Activated CD4-positive, alpha-beta T cell treated with anti-CD3 and anti-CD28 coated beads, Interleukin-10, Interleukin-2, amounts not matched to agents 100 ng/mL and 50 ng/mL, durations not matched to agents 16 hours and 8 hours (primary cell): ENCODE results near the gene ADAMTS17.
"Not testable (repeated sequence)": the region's sequence is repeated elsewhere in the genome, so short reads cannot be mapped to it uniquely, and the experiment has no call there.

Source experiments
- DNase-seq: peaks from one replicate; pipeline ENCODE4 v3.0.0-alpha.2; 2020

The ADAMTS17 gene

DNA sequence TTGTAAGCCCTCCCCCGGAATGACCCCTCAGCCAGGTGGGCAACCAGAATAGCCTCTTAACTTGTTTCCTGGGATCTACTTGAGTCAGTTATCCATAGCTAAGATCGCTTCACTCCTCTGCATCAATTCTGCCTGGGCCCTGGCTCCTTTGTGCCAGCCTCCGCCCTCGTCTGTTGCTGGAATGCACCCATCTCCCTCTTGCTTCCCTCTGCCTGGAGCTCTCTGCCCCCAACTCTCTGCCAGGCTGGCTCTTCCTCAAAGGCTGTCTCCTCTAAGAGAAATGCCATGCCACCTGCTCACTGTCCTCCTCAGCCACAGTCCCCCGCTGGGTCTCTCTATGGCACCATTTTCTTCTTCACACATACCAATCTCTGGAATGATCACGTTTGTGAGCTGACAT, 240.8 kb downstream of the ADAMTS17 start:
- no peak for DNase-seq

DNA sequence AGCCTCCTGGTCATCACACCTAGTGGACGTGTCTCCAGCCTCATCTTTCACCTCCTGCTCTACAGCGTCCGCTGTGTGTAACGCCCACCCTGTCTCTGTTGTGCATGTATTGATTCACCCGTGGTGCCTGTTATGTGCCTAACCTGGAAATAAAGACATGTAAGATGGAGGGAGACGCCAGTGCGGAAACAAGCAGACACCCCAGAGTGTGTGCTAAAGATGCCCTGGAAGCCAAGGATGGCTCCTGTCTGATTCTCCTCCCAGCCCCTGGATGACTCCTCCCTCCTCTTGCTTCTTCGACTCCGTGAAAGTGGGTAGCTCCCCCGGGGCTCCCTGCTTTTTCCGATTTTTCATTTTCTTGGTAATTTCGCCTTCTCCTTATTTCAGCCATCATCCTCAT, 241.8 kb downstream of the ADAMTS17 start:
- DNase-seq, result no peak

- DNase-seq, result no peak
Observed at GRCh38 chr15:100098705-100099104, 243.1 kb downstream of the ADAMTS17 start.

DNA sequence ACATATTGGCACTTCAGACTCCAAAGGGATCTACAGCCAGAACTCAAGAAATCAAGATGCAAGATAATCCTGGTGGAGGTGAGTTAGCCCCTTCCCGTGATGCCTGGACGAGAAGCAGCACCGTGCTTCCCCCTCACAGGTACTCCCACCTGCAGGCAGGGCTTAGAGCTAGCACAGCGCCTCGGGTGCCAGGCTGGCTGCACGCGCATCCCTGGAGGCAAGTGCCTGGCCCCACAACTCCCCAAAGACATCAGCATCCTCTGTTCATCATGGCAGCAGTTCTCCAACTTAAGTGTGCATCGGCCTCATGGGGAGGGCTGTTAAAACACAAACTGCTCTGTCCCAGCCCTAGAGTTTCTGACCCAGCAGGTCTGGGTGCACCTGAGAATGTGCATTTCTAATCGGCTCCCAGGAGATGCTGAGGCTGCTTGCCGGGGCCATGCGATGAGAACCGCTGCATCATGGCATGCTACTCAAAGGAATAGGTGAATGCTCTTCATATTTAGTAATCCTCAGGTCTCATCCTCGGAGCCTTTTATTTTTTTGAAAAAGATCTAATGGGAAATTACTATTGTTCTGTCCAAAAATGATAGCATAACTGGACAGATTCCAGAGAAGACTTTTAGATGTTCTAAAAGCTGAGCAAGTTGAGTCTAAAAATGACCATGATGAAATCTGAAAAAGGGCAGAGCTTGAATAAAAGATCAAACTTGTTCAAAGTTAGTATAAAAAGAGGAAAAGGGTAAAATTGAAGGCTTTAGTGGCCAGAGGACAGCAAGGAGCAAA, 244.2 kb downstream of the ADAMTS17 start:
- no peak for DNase-seq

DNA sequence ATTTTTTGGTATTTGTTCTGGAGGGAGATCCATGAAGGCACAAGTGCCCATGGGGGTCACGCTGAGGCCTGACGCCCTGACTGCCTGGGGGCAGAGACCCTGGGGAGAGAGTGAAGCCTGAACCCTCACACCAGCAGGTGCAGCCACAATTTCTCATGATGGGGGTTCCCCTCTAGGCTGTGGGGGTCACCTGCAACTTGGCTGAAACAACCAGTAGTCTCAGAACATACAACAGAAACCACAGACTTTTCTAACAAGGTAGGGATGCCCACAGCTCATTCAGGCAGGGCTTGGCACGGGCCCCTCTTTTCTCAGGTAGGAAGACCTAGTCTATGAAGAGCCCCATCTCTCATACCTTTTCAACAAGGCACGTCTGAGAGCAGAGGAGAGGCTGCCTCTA, 245.1 kb downstream of the ADAMTS17 start:
- no peak for DNase-seq

- no peak for DNase-seq
Observed at GRCh38 chr15:100096248-100096600, 245.6 kb downstream of the ADAMTS17 start.

- no peak for DNase-seq
Observed at GRCh38 chr15:100095541-100096247, 246.1 kb downstream of the ADAMTS17 start.

GRCh38 chr15:100094127-100094510, 247.7 kb downstream of the ADAMTS17 start:
- DNase-seq, result no peak

DNA sequence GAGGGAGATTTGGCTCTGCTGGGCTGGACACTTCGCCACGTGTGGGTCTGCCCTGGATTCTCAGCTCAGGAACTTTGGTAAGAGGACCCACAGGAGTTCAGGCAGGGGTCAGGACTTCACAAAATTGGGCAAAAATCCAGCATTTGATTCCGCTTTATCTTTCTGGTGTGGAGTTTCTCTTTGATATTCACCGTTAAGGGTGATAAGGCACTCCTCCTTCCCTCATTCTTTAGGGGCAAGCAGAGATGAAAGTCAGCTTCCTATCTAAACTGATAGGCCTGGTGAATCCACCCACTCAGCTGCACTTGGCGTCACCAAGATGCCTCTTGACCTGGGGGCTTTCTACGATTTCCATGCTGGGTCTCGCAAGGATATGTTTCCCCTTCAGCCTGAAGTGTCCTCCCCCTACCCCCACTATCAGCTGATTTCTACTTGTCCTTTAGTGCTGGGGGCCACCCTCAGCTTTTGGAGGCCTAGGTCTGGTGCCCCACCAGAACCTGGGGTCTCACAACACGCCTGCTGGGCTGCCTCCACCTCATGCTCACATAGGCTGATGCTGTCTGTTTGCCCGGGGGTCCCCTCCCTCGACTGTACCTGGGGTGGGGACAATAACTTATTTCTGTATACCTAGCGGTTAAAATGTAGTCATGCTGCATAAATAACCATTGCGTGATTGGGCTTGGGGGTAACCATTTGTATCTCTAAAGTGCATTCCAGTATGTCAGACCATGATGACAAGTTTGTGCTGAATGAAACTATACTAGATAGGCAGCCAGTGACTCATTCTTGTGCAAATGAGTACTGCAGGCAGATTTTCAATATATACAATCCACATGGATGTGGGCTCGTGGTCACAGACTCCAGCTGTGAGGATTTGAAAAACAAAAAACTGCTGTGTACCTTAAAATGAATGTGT, 248.3 kb downstream of the ADAMTS17 start:
- no peak for DNase-seq

DNA sequence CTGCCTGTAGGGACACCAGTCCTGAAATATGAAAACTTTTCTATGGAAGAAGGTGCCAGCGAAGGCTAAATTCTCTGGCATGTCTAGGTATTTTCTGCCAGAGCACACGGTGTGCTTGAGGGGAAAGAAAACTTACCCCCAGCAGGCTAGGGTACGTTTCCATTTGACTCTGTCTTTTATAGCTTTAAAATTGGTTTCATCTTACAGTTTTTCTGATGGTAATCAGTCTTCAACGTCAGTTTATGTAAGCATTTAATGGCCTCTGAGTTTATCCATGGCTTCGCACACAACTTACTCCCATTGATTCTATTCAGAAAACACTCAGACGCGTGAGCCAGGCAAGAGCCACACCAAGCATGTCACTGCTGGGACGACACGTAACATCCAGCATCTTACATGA, 249.7 kb downstream of the ADAMTS17 start:
- DNase-seq, result no peak

- DNase-seq, result no peak
Observed at GRCh38 chr15:100090411-100090810, 251.4 kb downstream of the ADAMTS17 start.

DNA sequence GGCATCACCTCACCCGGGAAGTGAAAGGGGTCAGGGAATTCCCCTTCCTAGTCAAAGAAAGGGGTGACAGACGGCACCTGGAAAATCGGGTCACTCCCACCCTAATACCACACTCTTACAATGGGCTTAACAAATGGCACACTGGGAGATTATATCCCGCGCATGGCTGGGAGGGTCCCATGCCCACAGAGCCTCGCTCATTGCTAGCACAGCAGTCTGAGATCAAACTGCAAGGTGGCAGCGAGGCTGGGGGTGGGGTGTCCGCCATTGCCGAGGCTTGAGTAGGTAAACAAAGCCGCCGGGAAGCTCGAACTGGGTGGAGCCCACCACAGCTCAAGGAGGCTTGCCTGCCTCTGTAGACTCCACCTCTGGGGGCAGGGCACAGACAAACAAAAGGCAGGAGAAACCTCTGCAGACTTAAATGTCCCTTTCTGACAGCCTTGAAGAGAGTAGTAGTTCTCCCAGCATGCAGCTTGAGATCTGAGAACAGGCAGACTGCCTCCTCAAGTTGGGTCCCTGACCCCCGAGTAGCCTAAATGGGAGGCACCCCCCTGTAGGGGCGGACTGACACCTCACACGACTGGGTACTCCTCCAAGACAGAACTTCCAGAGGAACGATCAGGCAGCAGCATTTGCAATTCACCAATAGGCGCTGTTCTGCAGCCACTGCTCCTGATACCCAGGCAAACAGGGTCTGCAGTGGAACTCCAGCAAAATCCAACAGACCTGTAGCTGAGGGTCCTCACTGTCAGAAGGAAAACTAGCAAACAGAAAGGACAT, 257.5 kb downstream of the ADAMTS17 start:
- DNase-seq, result not testable (repeated sequence)

GRCh38 chr15:100083572-100083971, 258.2 kb downstream of the ADAMTS17 start:
- no peak for DNase-seq

DNA sequence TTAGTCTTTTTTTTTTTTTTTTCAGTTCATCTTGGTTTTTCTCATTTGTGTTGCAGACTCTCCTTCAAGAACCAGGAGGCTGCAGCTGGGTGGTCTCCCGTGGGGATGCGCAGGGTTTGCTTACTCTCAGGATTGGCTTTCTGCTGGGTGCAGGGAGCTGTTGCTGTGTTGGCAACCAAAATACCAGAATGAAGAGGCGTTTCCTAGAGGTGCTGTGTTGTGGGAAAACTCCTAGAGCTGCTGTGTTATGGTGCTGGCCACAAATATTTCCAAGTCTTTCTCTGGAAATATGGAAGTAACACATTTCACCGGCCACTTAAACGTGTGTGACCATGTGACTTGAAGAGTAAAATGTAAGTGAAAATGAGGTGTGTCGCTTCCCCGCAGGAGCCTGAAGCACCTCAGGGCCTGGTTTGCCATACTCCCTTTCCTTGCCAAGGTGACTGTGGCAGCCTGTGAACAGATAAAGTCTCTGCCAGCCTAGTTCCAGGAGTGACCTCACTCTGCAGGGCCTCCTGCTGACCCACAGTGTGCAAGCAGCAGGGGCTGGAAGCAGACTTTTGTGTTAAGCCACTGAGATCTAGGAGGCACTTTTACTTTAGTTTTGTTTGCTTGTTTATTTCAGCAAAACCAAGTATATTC, 258.9 kb downstream of the ADAMTS17 start:
- no peak for DNase-seq

DNA sequence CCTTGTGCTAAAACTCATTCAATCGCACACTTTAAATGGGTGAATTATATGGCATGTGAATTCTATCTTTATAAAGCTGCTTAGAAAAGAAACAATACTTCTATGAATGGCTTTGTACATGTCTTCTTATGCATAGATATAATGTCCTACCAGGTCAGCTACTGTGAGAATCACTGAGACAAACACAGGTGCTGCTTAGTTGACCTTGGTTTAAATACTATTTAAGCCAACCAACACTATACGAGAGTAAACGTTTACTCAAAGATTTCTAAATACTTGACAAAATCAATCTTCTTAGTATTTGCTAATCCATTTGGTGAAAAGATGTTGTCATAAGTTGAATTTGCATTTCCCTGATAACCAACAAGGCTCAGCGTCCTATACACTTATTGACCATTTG, 260.3 kb downstream of the ADAMTS17 start:
- DNase-seq, result no peak

DNA sequence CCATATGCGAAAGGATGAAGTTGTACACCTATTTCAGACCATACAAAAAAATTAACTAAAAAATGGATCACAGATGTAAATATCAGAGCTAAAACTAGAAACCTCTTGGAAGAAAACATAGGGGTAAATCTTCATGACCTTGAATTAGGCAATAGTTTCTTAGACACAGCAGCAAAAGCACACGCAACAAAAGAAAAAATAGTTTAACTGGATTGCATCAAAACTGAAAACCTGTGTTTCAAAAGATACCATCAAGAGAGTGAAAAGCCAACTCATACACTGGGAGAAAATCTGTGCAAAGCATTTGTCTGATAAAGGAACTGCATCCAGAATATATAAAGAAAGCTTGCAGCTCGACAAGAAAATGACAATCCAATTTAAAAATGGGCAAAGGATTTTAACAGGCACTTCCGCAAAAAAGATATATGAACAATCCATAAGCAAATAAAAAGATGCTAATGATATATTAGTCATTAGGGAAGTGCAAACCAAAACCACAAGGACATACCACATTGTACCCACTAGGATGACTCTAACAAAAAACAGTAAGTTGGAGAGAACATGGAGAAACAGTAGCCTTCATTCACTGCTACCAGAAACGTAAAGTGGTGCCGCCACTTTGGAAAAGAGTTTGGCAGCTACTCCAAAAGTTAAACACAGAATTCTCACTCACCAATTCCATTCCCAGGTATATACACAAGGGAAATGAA, 263.1 kb downstream of the ADAMTS17 start:
- DNase-seq, result no peak

DNA sequence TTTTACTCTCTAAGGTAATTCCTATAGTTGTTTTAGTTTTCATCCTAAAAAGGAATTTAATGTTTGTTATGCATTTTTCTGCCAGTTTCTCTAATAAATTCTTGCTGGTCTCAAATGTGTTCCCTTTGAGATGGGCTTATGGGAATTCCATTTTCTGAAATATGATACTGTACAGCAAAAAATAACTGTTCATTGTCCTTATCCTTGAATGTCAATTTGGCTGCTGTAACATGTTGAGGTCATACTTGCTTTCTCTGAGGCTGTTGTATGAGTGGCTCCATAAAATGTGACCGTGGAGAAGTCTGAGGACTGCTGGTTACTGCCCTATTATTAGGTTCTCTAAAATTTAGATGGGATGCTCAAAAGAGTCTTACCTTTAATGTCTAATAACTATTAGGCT, 266.5 kb downstream of the ADAMTS17 start:
- no peak for DNase-seq

- DNase-seq, result no peak
Observed at GRCh38 chr15:100073982-100074381, 267.8 kb downstream of the ADAMTS17 start.

- not testable (repeated sequence) for DNase-seq
Observed at GRCh38 chr15:100066521-100067280, 275.1 kb downstream of the ADAMTS17 start.

DNA sequence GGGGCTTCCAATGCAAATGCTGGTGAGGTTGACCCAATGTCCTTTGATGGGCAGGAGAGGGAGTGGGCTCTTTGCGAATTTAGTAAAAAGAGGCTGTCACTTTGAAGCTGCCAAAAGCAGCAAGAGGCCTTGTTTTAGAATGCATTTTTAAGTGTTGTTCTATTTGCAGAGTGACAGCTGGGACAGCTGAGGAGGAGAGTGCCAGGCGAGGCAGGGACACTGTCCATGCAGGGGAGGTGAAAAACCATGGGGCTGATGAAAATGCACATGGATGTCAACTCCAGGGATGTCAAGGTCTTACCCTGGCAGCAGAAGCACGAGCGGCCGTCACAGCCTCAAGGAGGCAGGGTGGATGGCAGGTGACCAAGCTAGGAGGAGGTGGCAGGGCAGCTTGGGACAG, 279.8 kb downstream of the ADAMTS17 start:
- no peak for DNase-seq
